ENCODE results near the gene TCEAL8. TPM values are rescaled to one million over a fixed set of nuclear protein-coding genes. Genes with fewer than 3 reads are reported as not detected.

Gene TCEAL8
- total and polyA plus RNA-seq, 7 donors: 6.6 to 15.8 (median 9.5) TPM

GRCh38 chrX:103276581-103277002 is 21.6 kb upstream of the TCEAL8 start, which contains the start of gene TCEAL5:
TCEAL5 (minus strand) TSS chrX:103276750; CDS start chrX:103274563, 2,187 bp downstream.
- peaks cover 0 to 79% (median 0%) of the 10 kb centered on the region in 3 donors for H3K27me3 ChIP-seq (ENCODE audit: insufficient read depth in 3 of 3, low read length in 2 of 3)
- H3K4me1 ChIP-seq: no peaks in the 10 kb centered on the region
- TF ChIP-seq, protein P1, sequence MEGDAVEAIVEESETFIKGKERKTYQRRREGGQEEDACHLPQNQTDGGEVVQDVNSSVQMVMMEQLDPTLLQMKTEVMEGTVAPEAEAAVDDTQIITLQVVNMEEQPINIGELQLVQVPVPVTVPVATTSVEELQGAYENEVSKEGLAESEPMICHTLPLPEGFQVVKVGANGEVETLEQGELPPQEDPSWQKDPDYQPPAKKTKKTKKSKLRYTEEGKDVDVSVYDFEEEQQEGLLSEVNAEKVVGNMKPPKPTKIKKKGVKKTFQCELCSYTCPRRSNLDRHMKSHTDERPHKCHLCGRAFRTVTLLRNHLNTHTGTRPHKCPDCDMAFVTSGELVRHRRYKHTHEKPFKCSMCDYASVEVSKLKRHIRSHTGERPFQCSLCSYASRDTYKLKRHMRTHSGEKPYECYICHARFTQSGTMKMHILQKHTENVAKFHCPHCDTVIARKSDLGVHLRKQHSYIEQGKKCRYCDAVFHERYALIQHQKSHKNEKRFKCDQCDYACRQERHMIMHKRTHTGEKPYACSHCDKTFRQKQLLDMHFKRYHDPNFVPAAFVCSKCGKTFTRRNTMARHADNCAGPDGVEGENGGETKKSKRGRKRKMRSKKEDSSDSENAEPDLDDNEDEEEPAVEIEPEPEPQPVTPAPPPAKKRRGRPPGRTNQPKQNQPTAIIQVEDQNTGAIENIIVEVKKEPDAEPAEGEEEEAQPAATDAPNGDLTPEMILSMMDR (IDR thresholded peaks at IDR 0.05): no peak
- no peak within 1 kb of the TSS for H3K27ac ChIP-seq
- DNase-seq (peak in 1 of 2 donors; percentile 30), ATAC-seq (no peak)
- intact Hi-C loops (cut with DNase I): no loop called here
- 2 to 18% (median 3%) methylated on average over 10 to 17 of the region's 17 CpGs for WGBS, 3 donors
- H3K9me3 ChIP-seq: no peaks in the 10 kb centered on the region
- peak within 1 kb of the TSS; percentile 18 for H3K4me3 ChIP-seq
- no peaks in the 10 kb centered on the region for H3K36me3 ChIP-seq (ENCODE audit: insufficient read depth in 1 of 2, low read depth in 1 of 2)

- Histone ChIP-seq H3K27me3 (ENCODE audit: insufficient read depth in 3 of 3, low read length in 2 of 3) (peaks cover 0 to 79% (median 0%) of the 10 kb centered on the region in 3 donors), H3K36me3 (ENCODE audit: insufficient read depth in 1 of 2, low read depth in 1 of 2) (no peaks in the 10 kb centered on the region), H3K4me3 (peak overlapping the region; percentile 18), H3K27ac (no peak overlapping the region), H3K9me3 (no peaks in the 10 kb centered on the region), H3K4me1 (no peaks in the 10 kb centered on the region)
- intact Hi-C loops (cut with DNase I): no loop called here
- 0 to 37% (median 7%) methylated on average over 9 to 23 of the region's 23 CpGs for WGBS, 3 donors
- peak in 1 of 2 donors; percentile 40 for DNase-seq
- no peak for ATAC-seq
- TF ChIP-seq, protein P1 (IDR thresholded peaks at IDR 0.05): no peak
These were observed 21.1 kb upstream of the TCEAL8 start for GRCh38 chrX:103275947-103276567.

DNA sequence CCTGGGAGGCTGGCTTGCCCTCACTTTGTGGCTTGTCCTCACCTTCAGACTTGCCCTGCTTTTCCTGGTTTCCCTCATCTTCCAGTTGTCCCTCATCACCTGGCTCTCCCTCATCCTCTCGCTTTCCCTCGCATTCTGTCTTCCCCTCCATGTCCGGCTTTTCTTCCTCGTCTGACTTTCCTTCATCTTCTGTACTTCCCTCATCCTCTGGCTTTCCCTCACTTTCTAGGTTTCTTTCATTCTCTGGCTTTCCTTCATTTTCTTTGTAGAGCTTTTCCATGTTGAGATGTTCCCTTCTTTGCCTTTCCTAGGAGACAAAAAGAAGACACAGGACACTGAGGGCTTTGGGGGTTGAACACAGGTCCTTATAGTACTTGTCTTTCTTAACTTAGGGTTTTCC is 19.3 kb upstream of the TCEAL8 start:
- Histone ChIP-seq H3K27ac (no peak overlapping the region), H3K27me3 (ENCODE audit: insufficient read depth in 3 of 3, low read length in 2 of 3) (peaks cover 0 to 69% (median 0%) of the 10 kb centered on the region in 3 donors), H3K36me3 (ENCODE audit: insufficient read depth in 1 of 2, low read depth in 1 of 2) (no peaks in the 10 kb centered on the region), H3K4me3 (no peak overlapping the region), H3K9me3 (no peaks in the 10 kb centered on the region), H3K4me1 (no peaks in the 10 kb centered on the region)
- ATAC-seq (no peak), DNase-seq (no peak)
- 92 to 100% (median 98%) methylated on average over 4 of the region's 4 CpGs for WGBS, 3 donors
- intact Hi-C loops (cut with DNase I): no loop called here
- TF ChIP-seq, protein P1 (IDR thresholded peaks at IDR 0.05): no peak

DNA sequence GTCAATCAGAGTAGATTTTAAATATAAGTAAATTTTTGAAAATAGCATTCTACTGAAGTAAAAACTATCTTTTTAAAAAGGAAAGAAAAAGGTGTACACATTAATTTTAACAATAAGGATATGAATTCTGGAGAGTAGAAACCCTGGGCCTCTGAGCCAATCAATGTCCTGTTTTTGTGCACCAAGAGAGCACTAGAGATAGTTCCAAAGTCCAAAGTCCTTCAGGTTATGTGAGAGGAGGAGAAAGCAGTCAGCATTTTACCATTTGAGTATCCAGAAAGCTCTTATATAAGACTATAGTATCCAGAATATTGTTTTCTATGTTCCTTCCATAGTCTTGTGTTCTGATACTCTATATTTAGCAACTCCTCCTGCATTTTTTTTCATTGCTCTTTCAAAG is 3.3 kb upstream of the TCEAL8 start:
- peaks cover 0 to 20% (median 0%) of the 10 kb centered on the region in 3 donors for H3K27me3 ChIP-seq (ENCODE audit: insufficient read depth in 3 of 3, low read length in 2 of 3)
- H3K36me3 ChIP-seq (ENCODE audit: insufficient read depth in 1 of 2, low read depth in 1 of 2): no peaks in the 10 kb centered on the region
- ATAC-seq (no peak), DNase-seq (no peak)
- H3K4me1 ChIP-seq: no peaks in the 10 kb centered on the region
- H3K27ac ChIP-seq: no peak overlapping the region
- no peak overlapping the region for H3K4me3 ChIP-seq
- H3K9me3 ChIP-seq: no peaks in the 10 kb centered on the region
- intact Hi-C loops (cut with DNase I): no loop called here
- TF ChIP-seq, protein P1 (IDR thresholded peaks at IDR 0.05): no peak

DNA sequence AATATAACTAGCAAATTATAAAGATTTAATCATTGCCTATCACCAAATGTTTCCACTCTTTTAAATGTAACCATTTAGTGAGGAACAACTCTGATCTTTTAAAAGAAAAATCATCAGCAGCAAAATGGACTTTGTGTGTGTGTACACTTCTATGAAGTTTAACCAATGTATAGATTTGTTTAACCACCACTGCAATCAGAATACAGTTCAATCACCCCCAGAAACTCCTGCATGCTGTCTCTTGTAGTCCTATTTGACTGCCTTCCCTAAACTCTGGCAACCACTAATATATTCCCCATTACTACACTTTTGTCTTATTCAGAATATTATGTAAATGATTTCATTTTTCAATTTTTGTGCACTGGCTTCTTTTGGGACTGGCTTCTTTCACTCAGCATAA is 1.7 kb upstream of the TCEAL8 start:
- H3K36me3 ChIP-seq (ENCODE audit: insufficient read depth in 1 of 2, low read depth in 1 of 2): no peaks in the 10 kb centered on the region
- no peaks in the 10 kb centered on the region for H3K9me3 ChIP-seq
- peaks cover 0 to 11% (median 0%) of the 10 kb centered on the region in 3 donors for H3K27me3 ChIP-seq (ENCODE audit: insufficient read depth in 3 of 3, low read length in 2 of 3)
- TF ChIP-seq, protein P1 (IDR thresholded peaks at IDR 0.05): no peak
- H3K27ac ChIP-seq: no peak overlapping the region
- H3K4me1 ChIP-seq: no peaks in the 10 kb centered on the region
- DNase-seq (no peak), ATAC-seq (no peak)
- intact Hi-C loops (cut with DNase I): no loop called here
- H3K4me3 ChIP-seq: no peak overlapping the region

Measured in psoas muscle (tissue), 8 donors.